H1 (cell line): ENCODE data around the gene CASK.

Source experiments
- CREB1 ChIP-seq: IDR thresholded peaks from 2 replicates; pipeline ENCODE4 v1.6.1; 2012; ENCODE audit warnings: inconsistent platforms
- CTCF ChIP-seq, 3 experiments: IDR thresholded peaks; 1 replicate in 2 of 3; 2 replicates in 1 of 3; pipeline versions ENCODE4 v1.5.1 to v1.6.1; 2011; ENCODE audit warnings: low read length in 3 of 3, mild to moderate bottlenecking in 3 of 3, inconsistent platforms in 2 of 3, low read depth in 1 of 3, moderate library complexity in 1 of 3; ENCODE audit not compliant: insufficient read depth in 1 of 3; ENCODE audit errors: control extremely low read depth in 1 of 3
- NRF1 ChIP-seq: IDR thresholded peaks from 2 replicates; pipeline ENCODE4 v1.6.1; 2011; ENCODE audit warnings: mild to moderate bottlenecking, low read depth, low read length, improper control_type of control experiment
- POLR2AphosphoS5 ChIP-seq: IDR thresholded peaks from 2 replicates; pipeline ENCODE4 v1.6.1; 2011; ENCODE audit warnings: low read depth, low read length
- TCF12 ChIP-seq: IDR thresholded peaks from 2 replicates; pipeline ENCODE4 v1.6.1; 2011; ENCODE audit warnings: low read depth, mild to moderate bottlenecking, low read length
- YY1 ChIP-seq: IDR thresholded peaks from 2 replicates; pipeline ENCODE4 v1.6.1; 2011; ENCODE audit warnings: low read depth, mild to moderate bottlenecking, low read length

- no peak for TF ChIP-seq NRF1
- TF ChIP-seq YY1 = no peak
- TF ChIP-seq TCF12 = no peak
- no peak for TF ChIP-seq CREB1
- no peak for TF ChIP-seq CTCF (IDR thresholded peaks at IDR 0.05; ENCODE audit: control extremely low read depth in 1 of 3, insufficient read depth in 1 of 3, low read depth in 1 of 3, low read length in 3 of 3)
- no peak for TF ChIP-seq POLR2AphosphoS5
Observed at GRCh38 chrX:41655101-41655500, 268.3 kb downstream of the CASK start.
